Measurements from ENCODE around the gene CATSPER1. TPM values are rescaled to one million over a fixed set of nuclear protein-coding genes. Genes with fewer than 3 reads are reported as not detected.

CATSPER1 gene
- total and polyA plus RNA-seq, 2 of the 8 experiments (the other 6 are each of a cell fraction or from before 2014, with no cell fraction given): not detected

- TF ChIP-seq ATF2 (IDR thresholded peaks at IDR 0.05; ENCODE audit: low read length) (no peak), NANOG (IDR thresholded peaks at IDR 0.05; ENCODE audit: insufficient read depth, low read depth, low read length, poor library complexity, severe bottlenecking) (no peak)
These were observed 38.3 kb upstream of the CATSPER1 start (continued) for GRCh38 chr11:66064571-66064970.
